ENCODE results near the gene EHMT1.

- TF ChIP-seq ISL1 (CRISPR knock-in tag; IDR thresholded peaks at IDR 0.05) (no peak), PATZ1 (CRISPR knock-in tag; IDR thresholded peaks at IDR 0.05; ENCODE audit: borderline replicate concordance) (no peak), CREB5 (CRISPR knock-in tag; IDR thresholded peaks at IDR 0.05; ENCODE audit: low read depth) (no peak), RARB (CRISPR knock-in tag; IDR thresholded peaks at IDR 0.05) (no peak), TOX (CRISPR knock-in tag; IDR thresholded peaks at IDR 0.05; ENCODE audit: borderline replicate concordance) (no peak), ZNF70 (CRISPR knock-in tag; IDR thresholded peaks at IDR 0.05) (no peak), SNAI2 (CRISPR knock-in tag; IDR thresholded peaks at IDR 0.05) (no peak), ARNTL (CRISPR knock-in tag; IDR thresholded peaks at IDR 0.05; ENCODE audit: borderline replicate concordance, low read depth) (no peak), ZC3H10 (CRISPR knock-in tag; IDR thresholded peaks at IDR 0.05) (no peak), ZFP30 (CRISPR knock-in tag; IDR thresholded peaks at IDR 0.05) (no peak), CSRNP3 (CRISPR knock-in tag; IDR thresholded peaks at IDR 0.05) (no peak)
Observed at GRCh38 chr9:137656416-137656815, 37.6 kb downstream of the EHMT1 start.
